SJSA1 (cell line): ENCODE data around the gene MYL4. TPM values are rescaled to one million over a fixed set of nuclear protein-coding genes. Genes with fewer than 3 reads are reported as not detected.

ENCODE experiments used
- DNase-seq, 2 experiments: peaks; one replicate each; pipeline ENCODE4 v3.0.0-alpha.2; 2015 to 2020; ENCODE audit warnings: low spot score in 2 of 2, low read depth in 1 of 2
- H3K27ac ChIP-seq: fragments of 250-450 bp; sonication (Bioruptor Pico); 2 replicates; pipeline ENCODE4 v1.5.1; 2020; ENCODE audit warnings: mild to moderate bottlenecking, moderate library complexity
- H3K27me3 ChIP-seq: fragments of 250-450 bp; sonication (Bioruptor Pico); replicated peaks from 2 replicates; pipeline ENCODE4 v1.5.1; 2020; ENCODE audit warnings: mild to moderate bottlenecking, moderate library complexity
- H3K36me3 ChIP-seq: fragments of 250-450 bp; sonication (Bioruptor Pico); 2 replicates; pipeline ENCODE4 v1.5.1; 2020; ENCODE audit warnings: mild to moderate bottlenecking
- H3K4me1 ChIP-seq: fragments of 250-450 bp; sonication (Bioruptor Pico); replicated peaks from 2 replicates; pipeline ENCODE4 v1.6.1; 2021; ENCODE audit warnings: mild to moderate bottlenecking
- H3K4me3 ChIP-seq: fragments of 250-450 bp; sonication (Bioruptor Pico); 2 replicates; pipeline ENCODE4 v1.5.1; 2020; ENCODE audit warnings: mild to moderate bottlenecking
- H3K9me3 ChIP-seq: fragments of 250-450 bp; sonication (Bioruptor Pico); replicated peaks from 2 replicates; pipeline ENCODE4 v1.5.1; 2020; ENCODE audit warnings: mild to moderate bottlenecking
- total RNA-seq: library from RNA; depleted of rRNA; stranded (reverse); fragments of >200 nt; shearing (Covaris generic); gene quantifications from 2 replicates; pipeline ENCODE4 v1.2.3, GENCODE V29; 2014

Gene MYL4
- total RNA-seq, 1 experiment from 2014 or later: 2.2 TPM

- Histone ChIP-seq H3K9me3 (no peaks in the 10 kb centered on the region), H3K36me3 (no peaks in the 10 kb centered on the region), H3K4me3 (no peak overlapping the region), H3K27me3 (no peaks in the 10 kb centered on the region), H3K27ac (no peak overlapping the region), H3K4me1 (peaks cover 27% of the 10 kb centered on the region)
- DNase-seq: no peak
Measured at GRCh38 chr17:47231334-47231733, 22.2 kb downstream of the MYL4 start.

GRCh38 chr17:47231866-47232265 lies 22.7 kb downstream of the MYL4 start:
- no peaks in the 10 kb centered on the region for H3K27me3 ChIP-seq
- no peak overlapping the region for H3K27ac ChIP-seq
- H3K9me3 ChIP-seq: no peaks in the 10 kb centered on the region
- H3K36me3 ChIP-seq: no peaks in the 10 kb centered on the region
- no peak overlapping the region for H3K4me3 ChIP-seq
- DNase-seq: no peak
- peaks cover 27% of the 10 kb centered on the region for H3K4me1 ChIP-seq

GRCh38 chr17:47232465-47232864 lies 23.3 kb downstream of the MYL4 start:
- no peak overlapping the region for H3K27ac ChIP-seq
- DNase-seq: no peak
- no peaks in the 10 kb centered on the region for H3K27me3 ChIP-seq
- H3K9me3 ChIP-seq: no peaks in the 10 kb centered on the region
- no peak overlapping the region for H3K4me3 ChIP-seq
- H3K36me3 ChIP-seq: no peaks in the 10 kb centered on the region
- H3K4me1 ChIP-seq: peaks cover 27% of the 10 kb centered on the region

- DNase-seq: no peak
- Histone ChIP-seq H3K4me1 (peaks cover 30% of the 10 kb centered on the region), H3K36me3 (no peaks in the 10 kb centered on the region), H3K27me3 (no peaks in the 10 kb centered on the region), H3K27ac (no peak overlapping the region), H3K4me3 (no peak overlapping the region), H3K9me3 (no peaks in the 10 kb centered on the region)
Measured at GRCh38 chr17:47235506-47235905, 26.4 kb downstream of the MYL4 start.

- H3K4me1 ChIP-seq: peaks cover 30% of the 10 kb centered on the region
- H3K27ac ChIP-seq: no peak overlapping the region
- H3K36me3 ChIP-seq: no peaks in the 10 kb centered on the region
- no peaks in the 10 kb centered on the region for H3K9me3 ChIP-seq
- no peak for DNase-seq
- no peaks in the 10 kb centered on the region for H3K27me3 ChIP-seq
- H3K4me3 ChIP-seq: no peak overlapping the region
Measured at GRCh38 chr17:47235923-47236322, 26.8 kb downstream of the MYL4 start.

GRCh38 chr17:47237841-47238240 lies 28.7 kb downstream of the MYL4 start:
- Histone ChIP-seq H3K9me3 (no peaks in the 10 kb centered on the region), H3K27ac (no peak overlapping the region), H3K36me3 (no peaks in the 10 kb centered on the region), H3K4me3 (no peak overlapping the region), H3K4me1 (peaks cover 29% of the 10 kb centered on the region), H3K27me3 (no peaks in the 10 kb centered on the region)
- no peak for DNase-seq

- Histone ChIP-seq H3K27ac (no peak overlapping the region), H3K4me3 (no peak overlapping the region), H3K36me3 (no peaks in the 10 kb centered on the region), H3K27me3 (no peaks in the 10 kb centered on the region), H3K9me3 (no peaks in the 10 kb centered on the region), H3K4me1 (peaks cover 25% of the 10 kb centered on the region)
- DNase-seq: no peak
Measured at GRCh38 chr17:47238321-47239010, 29.3 kb downstream of the MYL4 start.

GRCh38 chr17:47239619-47239966 lies 30.4 kb downstream of the MYL4 start:
- Histone ChIP-seq H3K27me3 (no peaks in the 10 kb centered on the region), H3K27ac (peak overlapping the region; percentile 89), H3K4me1 (peaks cover 25% of the 10 kb centered on the region), H3K9me3 (no peaks in the 10 kb centered on the region), H3K36me3 (no peaks in the 10 kb centered on the region), H3K4me3 (no peak overlapping the region)
- no peak for DNase-seq

GRCh38 chr17:47239967-47240651 lies 31.0 kb downstream of the MYL4 start:
- H3K36me3 ChIP-seq: no peaks in the 10 kb centered on the region
- peaks cover 25% of the 10 kb centered on the region for H3K4me1 ChIP-seq
- H3K9me3 ChIP-seq: no peaks in the 10 kb centered on the region
- H3K27ac ChIP-seq: peak overlapping the region; percentile 89
- peak; percentile 99 for DNase-seq
- H3K4me3 ChIP-seq: no peak overlapping the region
- no peaks in the 10 kb centered on the region for H3K27me3 ChIP-seq

- Histone ChIP-seq H3K36me3 (no peaks in the 10 kb centered on the region), H3K9me3 (no peaks in the 10 kb centered on the region), H3K4me1 (peaks cover 25% of the 10 kb centered on the region), H3K27me3 (no peaks in the 10 kb centered on the region), H3K4me3 (no peak overlapping the region), H3K27ac (peak overlapping the region; percentile 89)
- no peak for DNase-seq
Measured at GRCh38 chr17:47240806-47241205, 31.7 kb downstream of the MYL4 start.

- no peak for DNase-seq
- Histone ChIP-seq H3K27ac (no peak overlapping the region), H3K36me3 (no peaks in the 10 kb centered on the region), H3K4me3 (no peak overlapping the region), H3K27me3 (no peaks in the 10 kb centered on the region), H3K4me1 (peaks cover 25% of the 10 kb centered on the region), H3K9me3 (no peaks in the 10 kb centered on the region)
Measured at GRCh38 chr17:47242648-47243047, 33.5 kb downstream of the MYL4 start.

- peaks cover 25% of the 10 kb centered on the region for H3K4me1 ChIP-seq
- no peak for DNase-seq
- H3K27ac ChIP-seq: no peak overlapping the region
- no peaks in the 10 kb centered on the region for H3K36me3 ChIP-seq
- H3K9me3 ChIP-seq: no peaks in the 10 kb centered on the region
- H3K27me3 ChIP-seq: no peaks in the 10 kb centered on the region
- no peak overlapping the region for H3K4me3 ChIP-seq
Measured at GRCh38 chr17:47243737-47244598, 34.8 kb downstream of the MYL4 start.

- H3K36me3 ChIP-seq: no peaks in the 10 kb centered on the region
- H3K9me3 ChIP-seq: no peaks in the 10 kb centered on the region
- peaks cover 18% of the 10 kb centered on the region for H3K4me1 ChIP-seq
- no peaks in the 10 kb centered on the region for H3K27me3 ChIP-seq
- H3K4me3 ChIP-seq: no peak overlapping the region
- no peak for DNase-seq
- H3K27ac ChIP-seq: no peak overlapping the region
Measured at GRCh38 chr17:47244697-47245096, 35.5 kb downstream of the MYL4 start.

GRCh38 chr17:47246120-47246519 lies 37.0 kb downstream of the MYL4 start:
- no peaks in the 10 kb centered on the region for H3K27me3 ChIP-seq
- no peak for DNase-seq
- H3K9me3 ChIP-seq: no peaks in the 10 kb centered on the region
- peaks cover 3% of the 10 kb centered on the region; the same call in 1 of the 2 replicates for H3K4me1 ChIP-seq
- H3K27ac ChIP-seq: no peak overlapping the region
- H3K36me3 ChIP-seq: no peaks in the 10 kb centered on the region
- no peak overlapping the region for H3K4me3 ChIP-seq
